ENCODE results near the gene SIGLEC1.

GRCh38 chr20:3710703-3711483 lies 1.5 kb downstream of the SIGLEC1 start:
- TF ChIP-seq POLR2AphosphoS5 (IDR thresholded peaks at IDR 0.05; ENCODE audit: low read depth) (no peak), EZH2phosphoT487 (IDR thresholded peaks at IDR 0.05; ENCODE audit: unreplicated experiment) (no peak), CTCF (conservative IDR thresholded peaks at IDR 0.05; ENCODE audit: low read depth in 2 of 2) (peak; percentile 91 to 99), JUNB (IDR thresholded peaks at IDR 0.05; ENCODE audit: unreplicated experiment) (no peak), EZH2 (IDR thresholded peaks at IDR 0.05; ENCODE audit: low read depth, unreplicated experiment) (no peak), NANOG (IDR thresholded peaks at IDR 0.05; ENCODE audit: borderline replicate concordance) (no peak), CREB1 (CRISPR knock-in tag; IDR thresholded peaks at IDR 0.05; ENCODE audit: low read depth) (no peak)
- TF ChIP-seq, protein P1, sequence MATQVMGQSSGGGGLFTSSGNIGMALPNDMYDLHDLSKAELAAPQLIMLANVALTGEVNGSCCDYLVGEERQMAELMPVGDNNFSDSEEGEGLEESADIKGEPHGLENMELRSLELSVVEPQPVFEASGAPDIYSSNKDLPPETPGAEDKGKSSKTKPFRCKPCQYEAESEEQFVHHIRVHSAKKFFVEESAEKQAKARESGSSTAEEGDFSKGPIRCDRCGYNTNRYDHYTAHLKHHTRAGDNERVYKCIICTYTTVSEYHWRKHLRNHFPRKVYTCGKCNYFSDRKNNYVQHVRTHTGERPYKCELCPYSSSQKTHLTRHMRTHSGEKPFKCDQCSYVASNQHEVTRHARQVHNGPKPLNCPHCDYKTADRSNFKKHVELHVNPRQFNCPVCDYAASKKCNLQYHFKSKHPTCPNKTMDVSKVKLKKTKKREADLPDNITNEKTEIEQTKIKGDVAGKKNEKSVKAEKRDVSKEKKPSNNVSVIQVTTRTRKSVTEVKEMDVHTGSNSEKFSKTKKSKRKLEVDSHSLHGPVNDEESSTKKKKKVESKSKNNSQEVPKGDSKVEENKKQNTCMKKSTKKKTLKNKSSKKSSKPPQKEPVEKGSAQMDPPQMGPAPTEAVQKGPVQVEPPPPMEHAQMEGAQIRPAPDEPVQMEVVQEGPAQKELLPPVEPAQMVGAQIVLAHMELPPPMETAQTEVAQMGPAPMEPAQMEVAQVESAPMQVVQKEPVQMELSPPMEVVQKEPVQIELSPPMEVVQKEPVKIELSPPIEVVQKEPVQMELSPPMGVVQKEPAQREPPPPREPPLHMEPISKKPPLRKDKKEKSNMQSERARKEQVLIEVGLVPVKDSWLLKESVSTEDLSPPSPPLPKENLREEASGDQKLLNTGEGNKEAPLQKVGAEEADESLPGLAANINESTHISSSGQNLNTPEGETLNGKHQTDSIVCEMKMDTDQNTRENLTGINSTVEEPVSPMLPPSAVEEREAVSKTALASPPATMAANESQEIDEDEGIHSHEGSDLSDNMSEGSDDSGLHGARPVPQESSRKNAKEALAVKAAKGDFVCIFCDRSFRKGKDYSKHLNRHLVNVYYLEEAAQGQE (IDR thresholded peaks at IDR 0.05; ENCODE audit: unreplicated experiment) = no peak
- TF ChIP-seq, protein P2, sequence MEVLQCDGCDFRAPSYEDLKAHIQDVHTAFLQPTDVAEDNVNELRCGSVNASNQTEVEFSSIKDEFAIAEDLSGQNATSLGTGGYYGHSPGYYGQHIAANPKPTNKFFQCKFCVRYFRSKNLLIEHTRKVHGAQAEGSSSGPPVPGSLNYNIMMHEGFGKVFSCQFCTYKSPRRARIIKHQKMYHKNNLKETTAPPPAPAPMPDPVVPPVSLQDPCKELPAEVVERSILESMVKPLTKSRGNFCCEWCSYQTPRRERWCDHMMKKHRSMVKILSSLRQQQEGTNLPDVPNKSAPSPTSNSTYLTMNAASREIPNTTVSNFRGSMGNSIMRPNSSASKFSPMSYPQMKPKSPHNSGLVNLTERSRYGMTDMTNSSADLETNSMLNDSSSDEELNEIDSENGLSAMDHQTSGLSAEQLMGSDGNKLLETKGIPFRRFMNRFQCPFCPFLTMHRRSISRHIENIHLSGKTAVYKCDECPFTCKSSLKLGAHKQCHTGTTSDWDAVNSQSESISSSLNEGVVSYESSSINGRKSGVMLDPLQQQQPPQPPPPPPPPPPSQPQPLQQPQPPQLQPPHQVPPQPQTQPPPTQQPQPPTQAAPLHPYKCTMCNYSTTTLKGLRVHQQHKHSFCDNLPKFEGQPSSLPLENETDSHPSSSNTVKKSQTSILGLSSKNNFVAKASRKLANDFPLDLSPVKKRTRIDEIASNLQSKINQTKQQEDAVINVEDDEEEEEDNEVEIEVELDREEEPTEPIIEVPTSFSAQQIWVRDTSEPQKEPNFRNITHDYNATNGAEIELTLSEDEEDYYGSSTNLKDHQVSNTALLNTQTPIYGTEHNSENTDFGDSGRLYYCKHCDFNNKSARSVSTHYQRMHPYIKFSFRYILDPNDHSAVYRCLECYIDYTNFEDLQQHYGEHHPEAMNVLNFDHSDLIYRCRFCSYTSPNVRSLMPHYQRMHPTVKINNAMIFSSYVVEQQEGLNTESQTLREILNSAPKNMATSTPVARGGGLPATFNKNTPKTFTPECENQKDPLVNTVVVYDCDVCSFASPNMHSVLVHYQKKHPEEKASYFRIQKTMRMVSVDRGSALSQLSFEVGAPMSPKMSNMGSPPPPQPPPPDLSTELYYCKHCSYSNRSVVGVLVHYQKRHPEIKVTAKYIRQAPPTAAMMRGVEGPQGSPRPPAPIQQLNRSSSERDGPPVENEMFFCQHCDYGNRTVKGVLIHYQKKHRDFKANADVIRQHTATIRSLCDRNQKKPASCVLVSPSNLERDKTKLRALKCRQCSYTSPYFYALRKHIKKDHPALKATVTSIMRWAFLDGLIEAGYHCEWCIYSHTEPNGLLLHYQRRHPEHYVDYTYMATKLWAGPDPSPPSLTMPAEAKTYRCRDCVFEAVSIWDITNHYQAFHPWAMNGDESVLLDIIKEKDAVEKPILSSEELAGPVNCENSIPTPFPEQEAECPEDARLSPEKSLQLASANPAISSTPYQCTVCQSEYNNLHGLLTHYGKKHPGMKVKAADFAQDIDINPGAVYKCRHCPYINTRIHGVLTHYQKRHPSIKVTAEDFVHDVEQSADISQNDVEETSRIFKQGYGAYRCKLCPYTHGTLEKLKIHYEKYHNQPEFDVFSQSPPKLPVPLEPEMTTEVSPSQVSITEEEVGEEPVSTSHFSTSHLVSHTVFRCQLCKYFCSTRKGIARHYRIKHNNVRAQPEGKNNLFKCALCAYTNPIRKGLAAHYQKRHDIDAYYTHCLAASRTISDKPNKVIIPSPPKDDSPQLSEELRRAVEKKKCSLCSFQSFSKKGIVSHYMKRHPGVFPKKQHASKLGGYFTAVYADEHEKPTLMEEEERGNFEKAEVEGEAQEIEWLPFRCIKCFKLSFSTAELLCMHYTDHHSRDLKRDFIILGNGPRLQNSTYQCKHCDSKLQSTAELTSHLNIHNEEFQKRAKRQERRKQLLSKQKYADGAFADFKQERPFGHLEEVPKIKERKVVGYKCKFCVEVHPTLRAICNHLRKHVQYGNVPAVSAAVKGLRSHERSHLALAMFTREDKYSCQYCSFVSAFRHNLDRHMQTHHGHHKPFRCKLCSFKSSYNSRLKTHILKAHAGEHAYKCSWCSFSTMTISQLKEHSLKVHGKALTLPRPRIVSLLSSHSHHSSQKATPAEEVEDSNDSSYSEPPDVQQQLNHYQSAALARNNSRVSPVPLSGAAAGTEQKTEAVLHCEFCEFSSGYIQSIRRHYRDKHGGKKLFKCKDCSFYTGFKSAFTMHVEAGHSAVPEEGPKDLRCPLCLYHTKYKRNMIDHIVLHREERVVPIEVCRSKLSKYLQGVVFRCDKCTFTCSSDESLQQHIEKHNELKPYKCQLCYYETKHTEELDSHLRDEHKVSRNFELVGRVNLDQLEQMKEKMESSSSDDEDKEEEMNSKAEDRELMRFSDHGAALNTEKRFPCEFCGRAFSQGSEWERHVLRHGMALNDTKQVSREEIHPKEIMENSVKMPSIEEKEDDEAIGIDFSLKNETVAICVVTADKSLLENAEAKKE (CRISPR knock-in tag; IDR thresholded peaks at IDR 0.05) = no peak
- TF ChIP-seq, protein P3, sequence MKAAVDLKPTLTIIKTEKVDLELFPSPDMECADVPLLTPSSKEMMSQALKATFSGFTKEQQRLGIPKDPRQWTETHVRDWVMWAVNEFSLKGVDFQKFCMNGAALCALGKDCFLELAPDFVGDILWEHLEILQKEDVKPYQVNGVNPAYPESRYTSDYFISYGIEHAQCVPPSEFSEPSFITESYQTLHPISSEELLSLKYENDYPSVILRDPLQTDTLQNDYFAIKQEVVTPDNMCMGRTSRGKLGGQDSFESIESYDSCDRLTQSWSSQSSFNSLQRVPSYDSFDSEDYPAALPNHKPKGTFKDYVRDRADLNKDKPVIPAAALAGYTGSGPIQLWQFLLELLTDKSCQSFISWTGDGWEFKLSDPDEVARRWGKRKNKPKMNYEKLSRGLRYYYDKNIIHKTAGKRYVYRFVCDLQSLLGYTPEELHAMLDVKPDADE (IDR thresholded peaks at IDR 0.05) = no peak
